Limb (tissue), 2 donors: ENCODE data around the gene RIPK4.
A peak's percentile ranks its signal among the peaks of the same experiment; 100 is the strongest.
"Not testable (repeated sequence)": the region's sequence is repeated elsewhere in the genome, so short reads cannot be mapped to it uniquely, and the experiment has no call there.

Experiments used
- DNase-seq, 2 donors: peaks; one replicate each; pipeline ENCODE4 v3.0.0-alpha.2; 2016; ENCODE audit errors: extremely low spot score in 2 of 2

RIPK4 gene

GRCh38 chr21:41714299-41714865 is 52.5 kb downstream of the RIPK4 start:
- not testable (repeated sequence) for DNase-seq

GRCh38 chr21:41713495-41714281 is 53.2 kb downstream of the RIPK4 start:
- DNase-seq = no peak

GRCh38 chr21:41712730-41713129 is 54.1 kb downstream of the RIPK4 start:
- no peak for DNase-seq

- DNase-seq = no peak
Observed at GRCh38 chr21:41712201-41712600, 54.7 kb downstream of the RIPK4 start.

GRCh38 chr21:41711416-41712007 is 55.3 kb downstream of the RIPK4 start:
- DNase-seq = no peak

GRCh38 chr21:41710823-41711160 is 56.1 kb downstream of the RIPK4 start:
- DNase-seq = no peak

- DNase-seq = no peak
Observed at GRCh38 chr21:41709965-41710822, 56.7 kb downstream of the RIPK4 start.

GRCh38 chr21:41709166-41709565 is 57.7 kb downstream of the RIPK4 start:
- no peak for DNase-seq

- DNase-seq = no peak
Observed at GRCh38 chr21:41707960-41708330, 58.9 kb downstream of the RIPK4 start.

- DNase-seq = no peak
Observed at GRCh38 chr21:41707231-41707959, 59.5 kb downstream of the RIPK4 start.

- no peak for DNase-seq
Observed at GRCh38 chr21:41706678-41707077, 60.2 kb downstream of the RIPK4 start.

- DNase-seq = no peak
Observed at GRCh38 chr21:41706263-41706639, 60.6 kb downstream of the RIPK4 start.

GRCh38 chr21:41705546-41706262 is 61.1 kb downstream of the RIPK4 start:
- no peak for DNase-seq

GRCh38 chr21:41703857-41704501 is 62.9 kb downstream of the RIPK4 start:
- no peak for DNase-seq

- DNase-seq = no peak
Observed at GRCh38 chr21:41701749-41702148, 65.1 kb downstream of the RIPK4 start.

- DNase-seq = no peak
Observed at GRCh38 chr21:41699311-41699710, 67.5 kb downstream of the RIPK4 start.

- DNase-seq = no peak
Observed at GRCh38 chr21:41698071-41698470, 68.8 kb downstream of the RIPK4 start.

GRCh38 chr21:41695513-41695912 is 71.3 kb downstream of the RIPK4 start:
- no peak for DNase-seq

- not testable (repeated sequence) for DNase-seq
Observed at GRCh38 chr21:41694042-41694441, 72.8 kb downstream of the RIPK4 start.

- DNase-seq = peak in 1 of 2 donors; percentile 32
Observed at GRCh38 chr21:41692185-41692565, 74.7 kb downstream of the RIPK4 start.
